ENCODE results near the gene CFAP99.

DNA sequence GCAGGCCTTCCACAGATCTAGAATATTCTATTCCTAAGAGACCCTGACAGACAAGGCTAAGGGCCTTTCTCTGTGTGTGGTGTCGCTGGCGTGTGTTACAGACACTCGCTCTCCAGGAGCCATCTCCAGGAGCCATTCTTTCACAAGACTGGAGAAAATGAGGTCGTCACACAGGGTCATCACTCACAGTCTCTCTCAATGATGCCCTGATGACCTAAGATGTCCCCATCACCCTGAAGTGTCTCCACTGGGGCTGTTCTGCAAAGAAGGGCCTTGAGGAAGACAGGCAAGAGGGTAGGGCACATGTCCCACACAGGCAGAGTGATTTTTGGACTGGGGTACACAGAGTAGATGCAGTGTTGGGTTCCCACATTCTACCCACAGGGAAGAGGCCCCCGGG is 35.0 kb upstream of the CFAP99 start:
- TF ChIP-seq, protein P1, sequence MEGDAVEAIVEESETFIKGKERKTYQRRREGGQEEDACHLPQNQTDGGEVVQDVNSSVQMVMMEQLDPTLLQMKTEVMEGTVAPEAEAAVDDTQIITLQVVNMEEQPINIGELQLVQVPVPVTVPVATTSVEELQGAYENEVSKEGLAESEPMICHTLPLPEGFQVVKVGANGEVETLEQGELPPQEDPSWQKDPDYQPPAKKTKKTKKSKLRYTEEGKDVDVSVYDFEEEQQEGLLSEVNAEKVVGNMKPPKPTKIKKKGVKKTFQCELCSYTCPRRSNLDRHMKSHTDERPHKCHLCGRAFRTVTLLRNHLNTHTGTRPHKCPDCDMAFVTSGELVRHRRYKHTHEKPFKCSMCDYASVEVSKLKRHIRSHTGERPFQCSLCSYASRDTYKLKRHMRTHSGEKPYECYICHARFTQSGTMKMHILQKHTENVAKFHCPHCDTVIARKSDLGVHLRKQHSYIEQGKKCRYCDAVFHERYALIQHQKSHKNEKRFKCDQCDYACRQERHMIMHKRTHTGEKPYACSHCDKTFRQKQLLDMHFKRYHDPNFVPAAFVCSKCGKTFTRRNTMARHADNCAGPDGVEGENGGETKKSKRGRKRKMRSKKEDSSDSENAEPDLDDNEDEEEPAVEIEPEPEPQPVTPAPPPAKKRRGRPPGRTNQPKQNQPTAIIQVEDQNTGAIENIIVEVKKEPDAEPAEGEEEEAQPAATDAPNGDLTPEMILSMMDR (IDR thresholded peaks at IDR 0.05), result no peak
- TF ChIP-seq EZH2 (IDR thresholded peaks at IDR 0.05; ENCODE audit: borderline replicate concordance, insufficient read depth, low read depth, low read length, poor library complexity, severe bottlenecking), result no peak

Measured in B cell (primary cell).